Uterus (tissue), 4 donors: ENCODE results near the gene PIAS2. TPM values are rescaled to one million over a fixed set of nuclear protein-coding genes. Genes with fewer than 3 reads are reported as not detected.

Experiments
- DNase-seq, 2 donors: peaks; one replicate each; pipeline ENCODE4 v3.0.0-alpha.2; 2019 to 2020
- H3K27ac ChIP-seq, 2 donors: fragments of 200-600 bp; sonication (generic); 1 replicate in 1 of 2; 2 replicates in 1 of 2; pipeline ENCODE4 v1.5.1; 2016 to 2018
- H3K27me3 ChIP-seq, 2 donors: fragments of 200-600 bp; sonication (generic); one replicate each; pipeline ENCODE4 v1.5.1; 2018 to 2019; ENCODE audit warnings: control low read depth in 1 of 2
- H3K36me3 ChIP-seq, 2 donors: fragments of 200-600 bp; sonication (generic); one replicate each; pipeline ENCODE4 v1.5.1; 2019; ENCODE audit warnings: control low read depth in 1 of 2
- H3K4me1 ChIP-seq, 2 donors: fragments of 200-600 bp; sonication (generic); one replicate each; pipeline ENCODE4 v1.5.1; 2018 to 2019; ENCODE audit warnings: control low read depth in 1 of 2
- H3K4me3 ChIP-seq, 2 donors: fragments of 200-600 bp; sonication (generic); 1 replicate in 1 of 2; 2 replicates in 1 of 2; pipeline ENCODE4 v1.5.1; 2018 to 2019; ENCODE audit warnings: mild to moderate bottlenecking in 1 of 2
- H3K9me3 ChIP-seq, 2 donors: fragments of 200-600 bp; sonication (generic); one replicate each; pipeline ENCODE4 v1.5.1; 2019; ENCODE audit warnings: control low read depth in 1 of 2
- CTCF ChIP-seq, 4 experiments: fragments of 200-600 bp in 2 of 4; fragments of 450-650 bp in 2 of 4; sonication (generic) in 2 of 4; IDR thresholded peaks; one replicate each; pipeline ENCODE4 v1.5.1; 2016 to 2019; ENCODE audit warnings: antibody characterized with exemption in 4 of 4, mild to moderate bottlenecking in 2 of 4, moderate library complexity in 1 of 4
- POLR2A ChIP-seq, 2 donors: fragments of 450-650 bp; IDR thresholded peaks; one replicate each; pipeline ENCODE4 v1.6.1; 2016; ENCODE audit warnings: antibody characterized with exemption in 2 of 2, mild to moderate bottlenecking in 1 of 2, moderate library complexity in 1 of 2
- intact Hi-C: fragments of 100-400 bp; cut with DNase I; formaldehyde crosslinking; loops from one replicate; pipeline ENCODE4 v1.15.1; 2023; ENCODE audit warnings: low total_unique reads
- total RNA-seq, 4 donors: library from RNA; depleted of rRNA in 3 of 4; stranded (reverse); fragments of >200 nt in 3 of 4; gene quantifications; one replicate each; pipeline versions ENCODE4 v1.1.0 to v1.2.4, GENCODE V29; 2014 to 2023
- donor health status: DM: yes; HTN: yes; CAD: no.

PIAS2 gene
- total RNA-seq, 4 donors from 2014 or later = 13.1 to 68.6 (median 34.8) TPM

DNA sequence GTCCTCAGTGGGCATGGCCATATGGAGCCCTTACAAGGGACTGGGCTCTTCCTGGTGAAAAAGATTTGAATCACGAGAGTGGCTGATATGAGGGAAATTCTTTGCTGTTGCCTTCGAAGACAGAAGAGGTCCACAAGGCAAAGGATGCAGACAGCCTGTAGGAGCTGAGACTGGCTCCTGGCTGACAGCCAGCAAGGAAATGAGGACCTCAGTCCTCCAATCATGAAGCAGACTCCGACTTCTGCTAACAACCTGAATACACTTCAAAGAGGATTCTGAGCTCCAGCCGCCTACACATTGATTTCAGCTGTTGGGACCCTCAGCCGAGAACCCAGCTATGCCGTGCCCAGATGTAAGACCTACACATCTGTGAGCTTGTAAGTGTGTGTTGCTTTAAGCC lies 157.4 kb downstream of the PIAS2 start:
- Histone ChIP-seq H3K27me3 (peaks cover 0 to 11% of the 10 kb centered on the region in 2 donors), H3K9me3 (no peaks in the 10 kb centered on the region), H3K36me3 (no peaks in the 10 kb centered on the region), H3K4me3 (no peak overlapping the region), H3K4me1 (peaks cover 0 to 17% of the 10 kb centered on the region in 2 donors), H3K27ac (no peak overlapping the region)
- TF ChIP-seq CTCF (IDR thresholded peaks at IDR 0.05) = no peak
- no peak for TF ChIP-seq POLR2A (IDR thresholded peaks at IDR 0.05)
- intact Hi-C loops = no loop called here
- no peak for DNase-seq

DNA sequence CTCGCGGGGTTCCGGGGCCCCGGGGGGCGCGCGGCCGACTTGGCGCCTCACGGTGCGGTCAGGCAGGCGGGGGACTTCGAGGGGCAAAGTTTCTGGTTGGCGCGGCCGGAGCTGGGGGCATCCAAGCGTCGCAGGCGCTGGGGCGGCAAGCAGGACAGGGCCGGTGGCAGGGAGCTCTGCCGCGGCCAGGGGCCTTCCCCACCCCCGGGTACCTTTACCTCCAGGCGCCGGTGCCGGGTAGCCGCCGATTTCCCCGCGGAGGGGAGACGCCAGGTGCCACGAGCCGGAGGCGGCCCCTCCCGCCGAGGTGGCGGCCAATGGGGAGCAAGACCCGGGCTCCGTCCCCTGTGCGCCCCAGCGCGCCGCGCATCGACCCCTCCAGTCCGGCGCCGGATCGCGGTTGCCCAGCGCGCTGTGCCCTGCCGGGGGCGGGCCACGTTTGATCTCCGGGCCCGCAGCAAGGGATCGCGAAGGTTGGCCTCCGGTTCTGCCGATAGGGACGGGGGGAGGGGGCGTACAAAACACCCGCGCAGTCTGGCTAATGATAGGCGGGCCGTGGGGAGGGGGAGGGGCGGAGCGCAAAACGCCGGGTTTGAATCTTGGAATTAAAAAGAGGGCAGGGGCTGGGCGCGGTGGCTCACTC lies 160.6 kb downstream of the PIAS2 start, which contains the start of gene ST8SIA5:
Gene ST8SIA5 (minus strand): TSS at position 495 of the 643 bp plus-strand sequence. CDS start 545 bp downstream, outside the sequence.
- no peaks in the 10 kb centered on the region for H3K9me3 ChIP-seq
- intact Hi-C loops = no loop called here
- H3K4me3 ChIP-seq = no peak within 1 kb of the TSS
- H3K36me3 ChIP-seq = no peaks in the 10 kb centered on the region
- no peak within 1 kb of the TSS for H3K27ac ChIP-seq
- no peak for DNase-seq
- peaks cover 0 to 11% of the 10 kb centered on the region in 2 donors for H3K27me3 ChIP-seq
- TF ChIP-seq POLR2A (IDR thresholded peaks at IDR 0.05) = no peak
- no peak for TF ChIP-seq CTCF (IDR thresholded peaks at IDR 0.05)
- H3K4me1 ChIP-seq = peaks cover 0 to 17% of the 10 kb centered on the region in 2 donors

- Histone ChIP-seq H3K4me3 (no peak overlapping the region), H3K36me3 (no peaks in the 10 kb centered on the region), H3K27ac (no peak overlapping the region), H3K27me3 (peaks cover 0 to 8% of the 10 kb centered on the region in 2 donors), H3K9me3 (no peaks in the 10 kb centered on the region), H3K4me1 (peaks cover 0 to 17% of the 10 kb centered on the region in 2 donors)
- intact Hi-C loops = no loop called here
- no peak for DNase-seq
- TF ChIP-seq POLR2A (IDR thresholded peaks at IDR 0.05) = no peak
- TF ChIP-seq CTCF (IDR thresholded peaks at IDR 0.05) = no peak
Observed at GRCh38 chr18:46756025-46756558, 161.2 kb downstream of the PIAS2 start.

DNA sequence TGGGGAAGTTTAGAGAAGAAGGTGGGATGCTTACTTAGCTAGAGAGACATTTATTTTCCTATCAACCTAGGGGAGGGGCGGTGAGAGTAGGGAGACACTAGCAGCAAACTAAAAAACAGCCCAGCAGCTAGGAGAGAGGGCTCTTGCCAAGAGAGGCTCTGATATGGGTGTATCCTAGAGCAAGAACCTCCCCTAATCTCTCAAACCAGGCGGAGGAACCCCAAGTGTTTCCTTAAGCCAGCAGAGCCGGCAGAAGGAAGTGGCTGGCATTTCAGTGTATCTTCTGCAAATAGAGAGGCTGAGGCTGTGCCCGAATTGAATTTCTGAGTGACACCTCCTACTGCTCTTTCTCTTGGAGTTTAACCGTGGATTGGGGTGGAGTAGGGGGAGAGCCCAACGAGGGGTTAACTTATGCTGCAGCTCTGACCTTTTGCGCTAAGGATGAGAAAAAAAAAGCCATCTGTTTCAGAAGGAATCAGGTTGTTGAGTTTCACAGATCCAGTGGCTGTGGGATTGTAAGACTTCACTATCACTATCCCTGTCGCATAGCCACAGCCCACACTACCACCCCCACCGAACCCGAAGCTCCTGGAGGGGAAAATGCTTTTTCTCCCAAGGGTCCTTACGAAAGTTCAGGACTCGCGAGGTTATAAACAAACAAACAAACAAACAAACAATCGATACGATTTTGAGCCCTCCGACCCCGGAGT lies 161.8 kb downstream of the PIAS2 start:
- Histone ChIP-seq H3K4me1 (peaks cover 0 to 17% of the 10 kb centered on the region in 2 donors), H3K9me3 (no peaks in the 10 kb centered on the region), H3K27ac (no peak overlapping the region), H3K36me3 (no peaks in the 10 kb centered on the region), H3K27me3 (peaks cover 0 to 8% of the 10 kb centered on the region in 2 donors), H3K4me3 (no peak overlapping the region)
- intact Hi-C loops = no loop called here
- DNase-seq = no peak
- TF ChIP-seq POLR2A (IDR thresholded peaks at IDR 0.05) (no peak), CTCF (IDR thresholded peaks at IDR 0.05) (no peak)
